Measurements from ENCODE around the gene PSMB5.

The PSMB5 gene

GRCh38 chr14:22985894-22986507 is 48.7 kb downstream of the PSMB5 start:
- no peak for DNase-seq

DNA sequence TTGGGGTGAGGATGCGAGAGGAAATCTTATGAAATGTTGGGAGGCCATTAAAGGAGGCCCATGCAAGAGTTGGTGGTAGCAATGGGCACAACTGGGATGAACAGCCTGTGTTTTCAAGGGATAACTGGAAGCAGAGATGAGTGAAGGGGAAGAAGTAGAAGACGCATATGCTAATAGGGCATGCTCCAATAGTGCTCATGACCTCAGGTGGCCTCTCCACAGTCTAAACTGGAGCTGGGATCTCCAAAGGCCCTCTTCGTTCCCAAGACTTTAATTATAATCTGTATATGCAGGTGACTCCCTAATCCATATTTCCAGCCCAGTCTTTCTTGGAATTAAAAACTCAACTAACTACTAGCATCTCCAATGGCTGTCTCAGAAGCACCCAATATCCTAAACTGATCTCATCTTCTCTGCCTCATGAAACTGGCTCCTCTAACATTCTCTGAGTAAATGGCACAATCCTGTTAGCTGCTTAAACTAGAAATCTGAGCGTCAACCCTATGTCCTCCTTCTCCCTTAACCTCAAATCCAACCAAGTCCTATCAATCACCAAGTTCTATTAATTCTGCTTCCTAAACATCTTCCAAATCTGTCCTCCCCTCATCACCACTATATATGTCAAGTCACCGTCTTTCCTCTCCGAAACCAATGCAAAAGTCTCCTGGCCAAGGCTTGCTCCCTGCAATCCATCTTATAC is 49.6 kb downstream of the PSMB5 start:
- DNase-seq: no peak

DNA sequence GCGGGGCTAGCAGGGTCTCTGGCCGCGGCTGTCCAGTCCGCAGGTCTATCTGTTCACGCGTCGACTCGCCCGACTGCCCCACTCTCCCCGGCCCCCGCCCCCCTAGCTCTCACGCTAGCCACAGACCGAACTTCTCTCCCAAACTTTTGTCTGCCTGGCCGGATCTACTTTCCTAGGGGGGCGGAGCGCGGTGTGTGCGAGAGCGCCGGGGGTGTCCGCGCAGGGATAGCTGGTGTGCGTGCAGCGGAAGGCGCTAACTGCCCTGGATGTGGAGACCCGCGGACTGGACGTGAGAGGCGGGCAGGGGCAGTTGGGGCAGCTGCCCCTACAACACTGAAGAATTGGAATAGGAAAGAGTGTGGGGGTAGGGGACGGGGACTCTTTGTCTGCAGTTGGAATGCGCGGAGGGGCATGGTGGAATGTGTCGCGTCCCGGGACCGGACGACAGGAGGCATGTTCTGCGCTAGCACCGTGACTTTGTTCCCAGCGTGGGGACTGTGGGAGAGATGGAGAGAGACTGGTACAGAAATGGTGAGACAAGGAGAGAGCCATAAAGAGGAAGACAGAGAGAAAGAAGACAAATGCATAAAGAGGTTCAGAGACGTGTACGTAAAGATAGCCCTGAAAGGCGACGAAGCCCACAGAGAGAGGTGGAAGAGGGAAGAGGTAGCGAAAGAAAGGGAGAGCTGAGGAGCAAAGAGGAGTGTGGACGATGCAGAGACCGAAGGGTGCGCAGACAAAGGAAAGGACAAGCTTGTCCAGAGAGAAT is 52.0 kb downstream of the PSMB5 start, which contains the start of gene AJUBA:
Gene AJUBA, minus strand, starts transcription at position 75 of the 769 bp plus-strand sequence. CDS start 285 bp downstream, outside the sequence.
- peak; percentile 75 to 89 (median 83) for DNase-seq

- no peak for DNase-seq
Measured at GRCh38 chr14:22981876-22982476, 52.7 kb downstream of the PSMB5 start.

- peak in 1 of 4 experiments; percentile 17 for DNase-seq
Measured at GRCh38 chr14:22981090-22981875, 53.4 kb downstream of the PSMB5 start.

GRCh38 chr14:22980672-22981089 is 54.0 kb downstream of the PSMB5 start:
- no peak for DNase-seq

- no peak for DNase-seq
Measured at GRCh38 chr14:22979748-22980392, 54.8 kb downstream of the PSMB5 start.

DNA sequence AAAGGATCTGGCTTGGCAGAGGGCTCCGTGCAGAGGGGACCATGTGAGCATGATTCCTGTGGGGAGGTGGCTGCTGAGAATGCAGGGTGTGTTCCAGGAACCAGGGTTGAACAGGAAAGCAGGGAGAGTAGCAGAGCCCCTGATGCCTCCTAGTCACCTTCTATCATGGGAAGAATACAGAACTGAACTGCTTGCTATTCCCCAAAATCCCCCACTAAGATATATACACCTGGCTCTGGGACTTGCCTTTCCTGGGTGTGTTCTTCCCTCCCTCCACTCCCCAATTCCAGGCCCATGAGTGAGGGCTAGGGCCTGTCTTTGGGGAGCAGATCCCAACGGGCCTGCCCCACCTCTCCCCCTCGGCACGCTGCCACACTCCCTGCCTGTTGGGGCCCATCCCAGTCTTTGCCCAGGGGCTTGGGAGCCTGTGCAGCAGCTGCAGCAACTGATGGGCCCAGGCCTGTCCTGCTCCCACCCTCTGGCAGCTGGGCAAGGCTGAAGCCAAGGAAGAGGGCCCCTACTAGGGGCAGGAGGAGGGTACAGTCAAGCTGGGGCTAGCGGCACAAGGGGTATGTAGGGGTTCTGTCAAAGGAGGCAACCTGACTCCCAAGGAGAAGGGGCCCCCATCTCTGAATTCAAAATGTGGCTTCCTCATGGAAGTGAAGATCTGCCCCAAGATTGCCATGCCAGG is 55.6 kb downstream of the PSMB5 start:
- no peak for DNase-seq

DNA sequence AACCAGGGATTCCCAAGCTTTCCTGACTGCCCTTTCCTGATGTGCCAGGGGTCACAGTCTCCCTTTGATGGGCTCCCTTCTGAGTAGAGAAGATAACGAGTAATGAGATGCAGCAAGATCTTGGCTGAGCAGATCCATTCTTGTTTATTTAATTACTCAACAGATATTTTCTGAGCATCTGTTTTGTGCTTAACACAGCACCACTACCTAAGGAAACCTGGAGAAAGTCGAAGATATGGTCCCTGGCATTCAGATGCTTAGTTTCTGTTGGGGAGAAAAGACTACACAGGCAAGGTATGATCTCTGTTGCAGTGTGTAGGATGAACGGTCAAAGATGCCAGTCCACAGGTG is 56.2 kb downstream of the PSMB5 start:
- DNase-seq: no peak

DNA sequence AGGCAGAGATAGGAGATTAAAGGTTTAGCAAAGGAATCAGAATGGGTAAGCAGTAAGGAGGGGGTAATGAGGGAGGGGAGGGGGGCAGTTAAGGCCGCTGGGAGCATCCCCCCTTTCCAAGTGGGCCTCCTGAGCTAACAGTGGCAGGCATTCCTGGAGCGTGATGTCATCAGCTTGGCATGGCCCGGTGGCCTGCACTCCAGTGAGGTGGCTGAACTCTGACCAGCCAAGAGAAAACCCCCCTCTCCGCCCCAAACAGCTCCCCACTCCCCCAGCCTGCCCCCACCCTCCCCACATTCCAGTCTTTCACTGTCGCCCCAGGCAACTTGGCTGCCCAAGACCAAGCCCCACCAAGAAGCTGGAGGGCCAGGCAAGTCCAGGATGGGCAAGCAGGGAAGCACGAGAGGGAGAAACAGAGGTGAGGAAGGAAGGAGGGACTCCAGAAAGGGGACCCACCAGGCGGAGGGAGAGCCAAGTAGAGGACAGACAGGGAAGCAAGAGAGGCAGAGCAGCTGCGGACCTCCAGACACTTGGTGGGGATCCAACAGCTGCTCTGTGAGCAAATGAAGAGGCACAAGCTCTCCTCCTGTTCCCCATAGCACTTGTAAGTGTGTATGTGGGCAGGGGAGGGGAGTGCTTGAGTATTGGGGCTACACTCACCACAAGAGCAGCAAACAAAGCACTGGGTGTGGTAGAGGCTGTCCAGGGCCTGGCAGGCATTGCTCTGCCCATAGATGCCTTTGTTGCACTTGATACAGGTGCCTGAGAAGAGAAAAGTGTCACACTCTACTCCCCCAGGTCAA is 56.8 kb downstream of the PSMB5 start:
- DNase-seq: no peak

- DNase-seq: no peak
Measured at GRCh38 chr14:22977434-22977683, 57.3 kb downstream of the PSMB5 start.

DNA sequence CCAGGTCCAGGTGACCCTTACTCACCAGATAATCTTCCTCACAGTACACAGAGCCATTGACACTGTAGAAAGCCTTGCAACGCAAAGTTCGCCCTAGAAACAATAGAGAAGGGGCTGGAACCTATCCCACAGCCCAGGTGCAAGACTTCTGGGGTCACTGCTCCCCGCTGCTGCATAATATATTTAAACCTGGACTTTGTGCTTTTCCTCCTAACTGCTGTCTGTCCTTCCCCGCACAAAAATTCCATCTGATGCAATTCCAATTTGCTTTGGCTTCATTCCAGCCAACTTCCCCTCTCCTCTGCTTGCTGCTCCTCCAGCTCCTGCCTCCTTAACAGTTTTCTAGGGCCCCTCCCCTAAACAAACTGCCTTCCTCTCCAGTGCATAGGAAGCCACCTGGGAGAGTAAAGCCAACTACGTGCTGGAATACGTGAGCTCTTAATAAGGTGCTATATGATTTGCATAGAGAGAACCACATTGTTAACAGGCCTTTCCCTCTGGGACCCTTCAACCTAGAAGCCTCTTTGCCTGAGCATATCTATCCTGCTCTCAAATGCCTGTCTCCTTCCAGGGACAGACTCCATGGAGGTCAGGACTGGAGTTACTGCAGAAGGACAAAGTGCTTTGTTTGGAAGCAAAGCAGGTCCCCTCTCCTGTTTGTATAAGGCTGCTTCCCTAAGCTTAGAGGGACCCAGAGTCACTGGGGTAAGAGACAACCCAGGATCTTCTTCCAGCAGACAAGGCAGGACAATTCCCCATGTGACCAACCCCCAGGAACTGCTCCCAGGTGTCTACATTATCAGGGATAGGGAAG is 57.9 kb downstream of the PSMB5 start:
- DNase-seq: peak in 2 of 4 experiments; percentile 30 to 31

Data from suppressor macrophage (primary cell).